ENCODE data around the gene ARHGAP32.
"Not testable (repeated sequence)": the region's sequence is repeated elsewhere in the genome, so short reads cannot be mapped to it uniquely, and the experiment has no call there.

The ARHGAP32 gene

DNA sequence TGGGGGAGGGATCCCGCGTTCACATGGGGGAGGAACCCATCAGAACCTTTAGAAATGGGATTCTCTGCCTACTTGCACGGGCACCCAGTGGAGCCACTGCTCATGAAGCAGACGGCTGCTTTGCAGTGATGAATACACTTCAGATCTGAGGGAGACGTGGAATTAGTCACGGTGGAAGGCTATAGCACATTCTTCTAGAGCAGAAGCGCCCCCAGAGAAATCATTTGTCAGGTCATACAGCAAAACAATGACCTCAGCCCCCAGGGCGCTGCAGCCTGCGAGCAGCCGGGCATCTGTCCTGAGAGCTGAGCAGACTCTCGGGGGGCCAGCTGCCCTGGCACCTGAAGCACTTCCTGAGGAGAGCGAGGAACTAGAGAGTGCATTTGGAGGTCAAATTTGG is 262.1 kb downstream of the ARHGAP32 start:
- DNase-seq (ENCODE audit: low read depth): no peak

DNA sequence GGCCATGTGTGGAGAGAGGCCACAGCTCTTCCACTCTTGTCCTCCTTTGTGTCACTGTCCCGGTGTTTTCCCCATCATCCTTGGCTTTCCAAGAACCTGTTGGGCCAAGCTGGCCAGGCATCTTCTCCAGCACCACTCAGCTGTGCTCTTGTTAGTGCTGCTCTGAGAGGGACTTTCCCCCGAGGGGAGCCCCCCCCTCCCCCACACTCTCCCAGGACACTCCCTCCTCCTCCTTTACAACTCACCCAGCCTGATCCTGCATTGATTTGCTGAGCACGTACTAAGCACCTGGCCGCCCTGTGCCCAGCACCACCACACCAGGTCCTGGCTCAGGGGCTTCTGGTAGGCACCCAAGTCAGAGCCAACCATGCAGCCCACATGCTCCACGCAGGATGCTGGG is 262.7 kb downstream of the ARHGAP32 start:
- no peak for DNase-seq (ENCODE audit: low read depth)

DNA sequence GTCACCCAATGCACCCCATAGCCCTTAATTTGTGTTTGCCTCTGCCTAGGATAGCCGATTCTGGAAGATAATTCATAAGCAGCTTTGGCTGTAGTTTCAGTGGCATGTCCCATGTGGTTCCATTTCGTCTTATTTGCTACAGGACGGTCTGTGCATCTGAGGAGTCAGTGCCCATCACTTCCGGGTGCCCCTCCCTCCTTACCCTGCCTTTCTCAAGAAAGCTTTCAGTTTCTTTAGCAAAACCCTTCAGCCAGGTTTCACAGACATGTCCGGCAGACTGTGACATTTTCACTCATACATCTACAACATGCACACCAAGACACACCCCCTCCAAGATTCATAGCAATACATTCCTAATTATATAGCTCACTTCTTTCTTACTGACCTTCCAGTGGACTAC is 263.7 kb downstream of the ARHGAP32 start:
- no peak for DNase-seq (ENCODE audit: low read depth)

DNA sequence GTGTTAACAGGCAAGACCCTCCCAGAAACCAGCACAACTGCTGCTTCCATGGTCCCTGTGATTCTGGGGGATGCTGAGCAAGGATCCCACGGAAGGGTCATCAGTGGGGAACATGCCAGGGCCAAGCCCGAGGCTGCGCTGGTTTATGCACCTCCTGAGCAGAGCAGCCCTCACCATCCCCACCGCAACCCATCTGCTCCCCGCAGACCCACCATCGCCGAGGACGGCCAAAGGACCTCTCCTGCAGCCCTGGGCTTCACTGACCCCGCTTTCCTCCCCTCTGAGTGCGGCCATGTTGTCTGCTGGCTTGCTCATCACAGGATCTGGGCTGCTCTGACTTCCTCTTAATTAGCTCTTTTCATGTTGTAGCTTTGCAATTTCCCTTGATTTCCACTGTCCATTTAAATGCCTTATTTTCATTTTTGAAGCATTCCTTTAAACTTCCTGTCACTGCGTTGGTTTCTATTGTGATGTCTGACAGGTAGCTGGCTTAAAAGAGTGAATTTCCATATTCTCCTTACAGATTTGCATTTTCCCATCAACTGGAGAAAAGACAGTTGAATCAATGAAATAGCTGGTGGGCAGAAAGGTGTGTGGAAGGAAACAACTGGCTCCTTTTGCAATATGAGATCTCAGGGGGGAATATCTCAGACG is 264.3 kb downstream of the ARHGAP32 start:
- no peak for DNase-seq (ENCODE audit: low read depth)

DNA sequence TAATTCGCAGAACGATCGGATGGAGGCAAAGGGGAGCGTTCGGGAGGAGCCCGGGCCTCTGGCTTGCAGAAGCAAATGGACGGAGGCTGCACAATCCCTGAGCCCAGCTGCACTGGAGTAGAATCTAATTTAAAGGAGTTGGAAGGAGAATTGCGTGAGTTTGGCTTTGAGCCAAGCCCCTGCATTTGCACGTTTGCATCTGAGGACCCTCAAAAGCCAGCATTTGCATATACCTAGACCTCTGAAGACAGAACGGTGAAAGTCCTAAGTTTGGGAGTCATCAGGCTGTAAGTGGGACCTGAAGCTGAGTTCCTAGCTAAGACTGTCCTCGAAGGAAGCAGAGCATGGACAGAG is 265.0 kb downstream of the ARHGAP32 start:
- DNase-seq (ENCODE audit: low read depth): no peak

DNA sequence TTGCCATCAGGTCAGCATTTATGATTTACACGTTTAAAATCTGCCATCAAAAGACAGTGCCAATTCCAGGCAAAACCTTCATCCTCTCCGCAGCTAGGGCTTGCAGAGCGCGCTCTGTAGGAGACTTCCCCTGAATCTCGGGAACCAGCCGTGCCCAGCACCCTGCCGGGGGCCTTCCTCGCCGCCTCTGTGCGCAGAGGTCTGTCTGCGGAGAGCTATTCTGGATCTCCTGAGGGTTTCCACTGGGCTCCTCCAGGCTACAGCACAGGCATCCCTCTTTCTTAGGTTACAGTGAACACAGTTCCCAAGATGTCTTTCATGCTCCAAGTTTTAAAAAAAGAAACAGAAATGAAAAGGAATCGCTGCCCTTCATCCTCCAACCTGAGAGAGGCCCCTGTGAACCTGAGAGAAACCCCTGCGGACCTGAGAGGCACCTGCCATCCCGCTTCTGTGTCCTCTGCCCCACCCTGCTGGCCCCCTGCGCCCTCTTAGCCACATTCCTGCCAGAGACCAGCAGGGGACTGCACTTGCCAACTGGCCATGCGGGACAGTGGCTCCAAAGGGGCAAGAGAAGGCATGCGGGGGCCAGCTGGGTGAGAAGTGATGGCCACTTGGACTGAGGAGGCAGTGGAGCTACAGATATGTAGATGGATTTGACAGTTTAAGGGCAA is 265.6 kb downstream of the ARHGAP32 start:
- DNase-seq (ENCODE audit: low read depth): no peak

DNA sequence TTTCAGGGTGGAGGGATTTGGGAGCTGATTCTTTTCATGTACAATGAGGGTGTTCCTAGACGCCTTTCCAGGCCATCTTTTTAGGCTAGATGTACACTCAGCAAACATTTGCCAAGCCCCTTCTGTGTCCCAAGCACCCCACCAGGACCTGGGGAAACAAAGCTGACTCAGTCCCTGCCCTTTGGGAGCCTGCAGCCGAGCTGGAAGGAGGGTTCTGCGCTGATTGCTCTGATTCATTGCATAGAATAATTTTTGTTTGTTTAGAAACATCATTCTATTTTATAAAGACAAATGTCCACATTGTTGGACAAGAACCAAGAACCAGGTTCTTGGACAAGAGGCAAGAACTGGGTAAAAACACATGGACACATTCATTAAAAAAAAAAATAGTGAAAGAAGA is 266.1 kb downstream of the ARHGAP32 start:
- DNase-seq (ENCODE audit: low read depth): no peak

DNA sequence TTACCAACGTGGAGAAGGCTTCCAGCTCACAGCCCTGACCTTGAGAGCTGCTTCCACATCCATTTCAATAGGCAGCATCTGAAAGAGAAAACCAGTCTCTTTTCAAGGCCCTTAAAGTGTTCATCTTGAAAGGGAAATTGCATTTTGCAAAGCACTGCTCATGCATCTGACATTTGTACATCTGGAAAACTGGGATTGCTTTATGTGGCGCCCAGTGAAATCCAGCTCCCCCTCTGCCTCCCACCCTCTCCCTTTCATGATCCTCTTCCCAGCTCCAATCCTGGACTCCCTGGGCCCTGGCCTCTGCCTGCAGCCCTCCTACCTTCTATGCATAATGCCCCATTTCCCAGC is 266.9 kb downstream of the ARHGAP32 start:
- no peak for DNase-seq (ENCODE audit: low read depth)

DNA sequence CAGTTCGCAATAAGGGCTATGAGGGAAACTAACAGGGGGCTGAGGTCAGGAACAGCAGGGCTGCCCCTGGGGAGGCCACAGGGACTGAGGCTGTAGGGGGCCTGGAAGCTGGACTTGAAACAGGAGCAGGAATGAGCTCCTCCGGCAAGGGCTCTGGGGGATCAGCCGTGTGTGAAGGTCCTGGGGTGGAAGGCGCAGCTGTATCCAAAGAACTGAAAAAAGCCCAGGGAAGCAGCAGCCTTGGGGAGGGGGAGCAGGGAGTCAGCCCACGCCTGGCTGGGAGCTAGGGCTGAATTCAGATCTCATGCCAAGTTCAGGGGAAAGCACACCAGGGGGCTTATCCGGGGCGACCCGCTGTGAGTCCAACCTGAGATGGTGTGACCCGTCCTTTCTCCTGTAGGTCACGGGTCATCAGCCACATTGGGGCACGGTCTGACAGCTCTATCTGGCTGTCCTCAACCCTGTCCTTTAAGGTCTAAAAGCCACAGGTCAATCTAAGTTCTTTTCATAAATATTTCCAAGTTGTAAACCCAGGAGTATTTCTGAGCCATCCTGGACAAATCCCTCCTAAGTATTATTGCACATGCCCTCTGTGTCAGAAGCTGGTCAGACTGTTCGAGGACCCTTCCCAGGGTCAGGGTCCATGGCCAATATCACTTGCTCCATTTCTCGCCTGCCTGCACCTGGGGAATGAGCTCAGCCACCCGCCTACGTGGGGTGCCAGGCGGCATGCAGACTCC is 267.4 kb downstream of the ARHGAP32 start:
- no peak for DNase-seq (ENCODE audit: low read depth)

DNA sequence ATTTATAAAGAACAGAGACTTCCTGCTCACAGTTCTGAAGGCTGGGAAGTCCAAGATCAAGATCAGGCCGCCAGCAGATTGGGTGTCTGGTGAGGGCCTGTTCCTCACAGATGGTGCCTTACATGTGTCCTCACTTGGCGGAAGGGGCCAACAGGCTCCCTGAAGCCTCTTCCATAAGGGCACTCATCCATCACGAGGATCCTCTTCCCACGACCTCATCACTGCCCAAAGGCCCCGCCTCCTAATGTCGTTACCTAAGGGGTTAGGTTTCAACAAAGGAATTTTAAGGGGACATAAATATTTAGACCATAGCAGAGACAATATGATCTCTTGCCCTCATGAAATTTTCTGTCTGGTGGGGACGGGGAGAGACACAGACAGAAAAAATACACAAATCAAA is 268.0 kb downstream of the ARHGAP32 start:
- no peak for DNase-seq (ENCODE audit: low read depth)

DNA sequence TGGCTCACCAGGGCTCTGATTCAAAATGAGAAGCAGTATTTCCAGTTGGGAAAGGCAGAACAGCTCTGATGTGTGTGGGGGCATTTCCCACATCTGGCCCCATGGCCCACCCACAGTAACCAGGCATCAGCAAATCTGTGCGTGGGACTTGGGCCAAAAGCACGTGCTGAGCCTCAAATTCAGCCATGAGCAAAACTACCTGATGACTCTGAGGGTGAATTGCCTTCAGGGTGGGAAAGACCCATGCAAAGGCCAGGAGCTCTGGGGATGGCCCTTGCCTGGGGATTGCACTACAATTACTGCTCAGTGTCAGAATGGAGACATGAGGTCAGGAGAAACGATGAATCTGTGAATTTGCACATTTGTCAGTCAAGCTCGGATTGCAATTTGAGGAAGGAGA is 270.3 kb downstream of the ARHGAP32 start:
- DNase-seq (ENCODE audit: low read depth): no peak

DNA sequence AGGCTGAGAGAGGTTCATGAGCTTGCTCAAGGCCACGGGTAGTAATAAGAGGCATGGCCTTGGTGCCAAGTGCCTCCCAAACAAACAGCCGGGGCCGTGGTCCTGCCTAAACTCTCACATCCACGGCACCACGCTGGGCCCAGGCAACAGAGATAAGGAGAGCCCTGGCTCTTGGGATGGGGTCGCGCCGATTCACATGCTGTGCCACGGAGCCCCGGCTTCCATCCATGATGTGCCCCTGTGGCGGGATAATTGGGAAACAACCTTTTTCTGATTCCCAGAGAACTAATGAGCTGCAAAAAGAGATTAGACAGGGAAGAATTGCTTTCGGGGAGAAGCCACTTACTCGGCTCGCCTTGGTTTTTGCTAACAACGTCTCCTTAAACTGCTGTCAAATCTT is 271.5 kb downstream of the ARHGAP32 start:
- no peak for DNase-seq (ENCODE audit: low read depth)

DNA sequence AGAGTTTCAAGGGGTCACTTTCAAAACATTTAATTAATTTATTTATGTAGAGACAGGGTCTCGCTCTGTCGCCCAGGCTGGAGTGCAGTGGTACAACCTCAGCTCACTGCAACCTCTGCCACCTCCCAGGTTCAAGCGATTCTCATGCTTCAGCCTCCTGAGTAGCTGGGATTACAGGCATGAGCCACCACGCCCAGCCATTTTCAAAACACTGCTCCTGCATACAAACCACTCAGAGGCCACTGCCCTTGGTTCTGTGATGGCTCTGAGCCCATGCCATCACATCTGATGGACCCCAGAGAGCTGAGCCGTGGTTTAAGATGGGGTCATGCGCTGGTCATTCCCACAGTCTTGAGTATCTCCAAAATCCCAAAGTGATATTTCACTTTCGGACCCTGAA is 272.5 kb downstream of the ARHGAP32 start:
- DNase-seq (ENCODE audit: low read depth): not testable (repeated sequence)

DNA sequence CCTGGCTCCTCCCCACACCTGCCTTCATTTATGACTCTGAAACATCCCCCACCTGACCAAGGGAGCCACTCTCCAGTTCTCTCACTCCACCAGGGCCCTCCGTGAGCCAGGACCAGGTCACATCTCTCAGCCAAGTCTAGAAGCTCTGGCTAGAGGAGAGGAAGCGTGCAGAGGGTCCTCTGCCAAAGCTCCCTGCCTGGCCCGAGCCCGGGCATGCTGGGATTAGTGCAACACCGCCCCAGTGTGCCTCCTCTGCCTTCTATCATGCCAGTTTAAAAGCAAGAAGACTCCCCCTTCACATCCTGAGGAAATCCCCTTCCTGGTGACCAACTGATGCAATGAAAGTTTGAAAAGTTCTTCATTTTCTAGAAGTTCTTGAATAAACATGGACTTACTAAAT is 272.9 kb downstream of the ARHGAP32 start:
- DNase-seq (ENCODE audit: low read depth): no peak

DNA sequence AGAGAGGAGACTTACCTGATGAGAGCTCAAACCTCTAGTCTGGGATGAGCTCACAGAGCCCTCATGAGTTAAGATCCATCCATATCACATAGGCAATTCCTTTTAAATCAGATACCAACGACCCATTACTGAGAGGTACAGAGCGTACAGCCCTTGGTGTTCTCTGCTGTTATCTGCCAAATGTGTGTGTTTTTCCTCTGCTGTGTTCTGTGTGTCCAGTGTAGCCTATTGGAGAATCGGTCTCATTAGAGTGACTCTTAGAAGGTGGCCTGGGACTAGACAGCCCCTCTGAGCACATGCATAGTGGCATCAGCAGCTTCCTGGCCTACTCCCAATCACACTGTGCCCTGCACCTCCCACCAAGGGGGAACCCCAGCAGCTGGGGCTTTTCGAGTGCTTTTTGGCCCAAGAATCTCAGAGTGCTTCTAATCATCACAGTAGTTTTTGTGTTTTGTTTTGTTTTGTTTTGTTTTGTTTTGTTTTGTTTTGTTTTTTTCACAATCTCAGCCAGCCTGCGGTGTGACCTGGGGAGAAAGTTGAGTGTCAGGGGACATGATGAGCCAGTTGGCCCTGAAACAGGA is 274.9 kb downstream of the ARHGAP32 start:
- DNase-seq (ENCODE audit: low read depth): no peak

DNA sequence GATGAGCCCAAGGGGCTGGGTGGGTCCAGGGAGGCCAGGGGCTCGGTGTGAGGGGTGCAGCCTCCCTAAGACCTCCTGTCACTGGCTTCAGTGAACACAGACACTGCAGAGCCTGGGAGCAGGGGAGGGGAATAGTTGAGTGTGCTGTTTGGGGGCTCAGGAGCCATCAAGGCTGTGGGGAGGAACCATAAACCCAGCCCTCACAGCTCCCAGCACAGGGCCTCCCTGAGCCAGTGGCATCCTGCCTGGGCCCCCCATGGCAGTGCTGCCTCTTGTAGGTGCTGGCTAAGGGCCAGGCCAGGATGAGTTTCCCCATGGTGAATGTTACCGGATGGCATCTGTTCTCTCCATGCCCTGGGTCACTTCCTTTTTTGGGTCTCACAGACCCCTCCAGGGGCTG is 275.4 kb downstream of the ARHGAP32 start:
- no peak for DNase-seq (ENCODE audit: low read depth)

DNA sequence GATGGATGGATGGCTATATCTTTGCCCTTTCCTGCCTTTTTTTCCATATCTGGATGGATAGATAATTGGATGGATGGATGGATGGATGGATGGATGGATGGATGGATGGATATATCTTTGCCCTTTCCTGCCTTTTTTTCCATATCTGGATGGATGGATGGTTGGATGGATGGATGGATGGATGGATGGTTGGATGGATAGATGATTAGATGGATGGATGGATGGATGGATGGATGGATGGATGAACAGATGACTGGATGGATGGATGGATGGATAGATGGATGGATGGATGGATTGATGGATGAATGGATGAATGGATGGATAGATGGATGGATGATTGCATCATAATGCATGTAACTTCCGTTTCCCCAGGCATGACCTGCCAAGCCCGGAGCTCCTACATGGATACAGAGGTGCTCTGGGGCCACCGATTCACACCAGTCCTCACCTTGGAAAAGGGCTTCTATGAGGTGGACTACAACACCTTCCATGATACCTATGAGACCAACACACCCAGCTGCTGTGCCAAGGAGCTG is 276.0 kb downstream of the ARHGAP32 start:
- DNase-seq (ENCODE audit: low read depth): no peak

DNA sequence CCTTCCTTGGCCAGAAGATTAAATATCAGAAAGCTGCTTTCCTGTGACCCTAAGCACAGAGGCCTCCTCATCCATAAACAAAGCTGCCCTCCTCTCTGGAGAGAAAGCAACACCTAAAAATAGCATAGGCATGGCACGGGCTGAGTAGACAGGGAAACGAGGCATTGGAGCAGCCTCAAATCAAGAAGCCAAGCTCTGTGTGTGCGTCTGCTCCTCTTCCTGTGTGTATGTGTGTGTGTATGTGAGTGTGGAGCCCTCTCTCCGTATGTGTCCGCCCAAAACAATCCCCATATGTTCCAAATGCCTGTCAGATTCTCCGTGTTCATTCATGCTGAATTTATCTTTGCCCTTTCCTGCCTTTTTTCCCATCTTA is 277.0 kb downstream of the ARHGAP32 start:
- DNase-seq (ENCODE audit: low read depth): no peak

Data from activated T-cell treated with anti-CD3 and anti-CD28 coated beads for 48 hours (primary cell).